GM18909 (cell line): ENCODE measurements around the gene HIP1.
"Not testable (repeated sequence)": the region's sequence is repeated elsewhere in the genome, so short reads cannot be mapped to it uniquely, and the experiment has no call there.

Experiments used
- ATAC-seq: cut with Tn5 transposase; IDR thresholded peaks from one replicate; pipeline ENCODE4 v1.9.1; 2021; ENCODE audit warnings: mild to moderate bottlenecking; ENCODE audit not compliant: unreplicated experiment, poor library complexity

Gene HIP1

GRCh38 chr7:75591467-75592255, 147.1 kb downstream of the HIP1 start:
- ATAC-seq: no peak

- ATAC-seq: no peak
These were observed 148.3 kb downstream of the HIP1 start for GRCh38 chr7:75590373-75591005.

- ATAC-seq: no peak
These were observed 154.4 kb downstream of the HIP1 start for GRCh38 chr7:75584354-75584753.

- ATAC-seq: no peak
These were observed 155.5 kb downstream of the HIP1 start for GRCh38 chr7:75583255-75583654.

- no peak for ATAC-seq
These were observed 158.8 kb downstream of the HIP1 start for GRCh38 chr7:75579899-75580298.

GRCh38 chr7:75578081-75578480, 160.7 kb downstream of the HIP1 start:
- ATAC-seq: no peak

GRCh38 chr7:75575488-75576121, 163.1 kb downstream of the HIP1 start:
- ATAC-seq: no peak

- no peak for ATAC-seq
These were observed 165.2 kb downstream of the HIP1 start for GRCh38 chr7:75573477-75574019.

GRCh38 chr7:75572814-75573213, 165.9 kb downstream of the HIP1 start:
- ATAC-seq: no peak

- no peak for ATAC-seq
These were observed 166.3 kb downstream of the HIP1 start for GRCh38 chr7:75572396-75572795.

- no peak for ATAC-seq
These were observed 167.5 kb downstream of the HIP1 start for GRCh38 chr7:75571209-75571608.

- ATAC-seq: not testable (repeated sequence)
These were observed 169.0 kb downstream of the HIP1 start for GRCh38 chr7:75569629-75570282.

GRCh38 chr7:75567948-75568595, 170.7 kb downstream of the HIP1 start:
- ATAC-seq: no peak

GRCh38 chr7:75565132-75565837, 173.5 kb downstream of the HIP1 start:
- ATAC-seq: no peak

GRCh38 chr7:75563171-75563570, 175.6 kb downstream of the HIP1 start:
- ATAC-seq: no peak

- no peak for ATAC-seq
These were observed 178.8 kb downstream of the HIP1 start for GRCh38 chr7:75559976-75560365.

GRCh38 chr7:75559355-75559975, 179.3 kb downstream of the HIP1 start:
- no peak for ATAC-seq

- ATAC-seq: not testable (repeated sequence)
These were observed 181.9 kb downstream of the HIP1 start for GRCh38 chr7:75556835-75557234.

- ATAC-seq: no peak
These were observed 183.0 kb downstream of the HIP1 start for GRCh38 chr7:75555736-75556135.
